Dedifferentiated amniotic fluid mesenchymal stem cell (primary cell): Measurements from ENCODE around the gene ECT2.
"Not testable (repeated sequence)": the region's sequence is repeated elsewhere in the genome, so short reads cannot be mapped to it uniquely, and the experiment has no call there.

Source experiments
- DNase-seq: peaks from one replicate; pipeline ENCODE4 v3.0.0-alpha.2; 2016; ENCODE audit errors: extremely low spot score

ECT2 gene

GRCh38 chr3:172735014-172735413 is 15.5 kb upstream of the ECT2 start:
- DNase-seq = no peak

DNA sequence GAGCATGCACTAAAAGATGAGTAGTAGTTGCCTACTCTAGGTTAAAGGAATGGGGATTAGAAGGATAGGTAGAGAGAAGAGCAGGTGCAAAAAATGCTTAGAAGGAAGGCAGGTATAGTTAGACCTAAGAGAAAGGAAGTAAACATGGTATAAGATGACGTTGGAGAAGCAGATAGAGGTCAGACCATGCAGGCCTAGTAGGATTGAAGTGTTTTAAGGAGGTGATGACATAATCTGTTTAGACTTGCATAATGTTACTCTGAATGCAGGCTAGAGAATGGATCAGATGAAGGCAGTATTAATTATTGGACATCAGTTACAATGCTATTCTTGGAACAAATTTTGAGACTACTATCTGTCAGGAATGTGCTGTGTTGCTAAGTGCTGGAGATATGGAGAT is 11.1 kb upstream of the ECT2 start:
- no peak for DNase-seq

DNA sequence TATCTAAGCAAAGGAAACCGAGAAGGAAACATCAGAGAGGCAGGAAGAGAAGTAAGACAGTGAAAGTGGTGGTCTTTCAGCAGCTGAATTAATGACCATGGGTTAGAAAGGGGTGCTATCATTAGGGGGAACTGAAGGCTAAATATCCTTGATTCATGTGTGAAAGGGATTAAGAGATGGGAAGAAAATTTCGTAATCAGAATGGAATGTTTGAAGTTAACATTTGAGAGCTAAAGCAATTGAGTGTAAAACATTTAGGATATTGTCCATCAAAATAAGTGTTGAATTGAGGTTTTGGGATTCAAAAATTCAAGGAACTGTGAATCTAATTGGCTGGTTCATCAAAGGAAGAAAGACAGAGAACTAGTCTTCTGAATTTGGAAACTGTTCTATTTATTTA is 4.1 kb upstream of the ECT2 start:
- DNase-seq = no peak

GRCh38 chr3:172749230-172749965 is 1.1 kb upstream of the ECT2 start:
- DNase-seq = peak; percentile 95

GRCh38 chr3:172750069-172750367 is 508 bp upstream of the ECT2 start:
- no peak for DNase-seq

DNA sequence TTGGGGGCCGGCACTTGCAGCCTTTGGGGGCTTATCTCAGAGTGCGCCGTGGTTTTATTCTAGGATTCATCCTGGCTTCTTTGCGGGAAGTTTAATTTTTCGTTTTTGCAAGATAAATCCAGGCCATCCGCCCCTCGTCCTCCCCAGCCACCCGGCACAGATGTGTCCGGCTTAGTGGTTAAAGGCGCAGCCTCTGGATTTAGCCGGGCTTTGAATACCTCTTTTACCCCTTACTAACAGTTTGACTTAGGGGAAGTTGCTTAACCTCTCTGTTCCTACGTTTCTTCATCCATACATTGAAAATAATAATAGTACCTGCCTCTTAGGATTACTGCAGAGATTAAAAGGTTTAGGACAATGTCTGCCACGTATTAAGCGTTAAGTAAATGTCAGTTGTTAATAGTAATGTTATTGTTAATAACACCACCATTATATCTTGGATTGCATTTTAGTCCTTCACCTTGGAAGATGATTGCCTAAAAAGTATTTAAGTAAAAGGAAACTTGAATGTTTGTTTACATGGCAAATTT is 714 bp downstream of the ECT2 start:
- no peak for DNase-seq

- DNase-seq = no peak
Measured at GRCh38 chr3:172752651-172753050, 2.1 kb downstream of the ECT2 start.

DNA sequence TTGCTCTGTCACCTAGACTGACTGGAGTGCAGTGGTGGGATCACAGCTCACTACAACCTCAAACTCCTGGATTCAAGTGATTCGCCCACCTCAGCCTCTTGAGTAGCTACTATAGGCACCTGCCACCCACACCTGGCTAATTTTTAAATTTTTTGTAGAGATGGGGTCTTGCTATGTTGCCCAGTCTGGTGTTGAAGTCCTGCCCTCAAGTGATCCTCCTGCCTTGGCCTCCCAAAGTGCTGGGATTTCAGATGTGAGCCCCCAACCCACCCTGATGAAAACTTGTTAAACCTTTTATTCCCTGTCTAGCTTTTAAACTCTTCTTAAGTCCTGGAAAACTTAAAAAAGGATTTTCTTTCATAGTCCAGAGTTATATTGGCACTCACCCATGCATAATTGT is 2.6 kb downstream of the ECT2 start:
- no peak for DNase-seq

GRCh38 chr3:172760416-172760815 is 9.9 kb downstream of the ECT2 start:
- DNase-seq = not testable (repeated sequence)

- DNase-seq = no peak
Measured at GRCh38 chr3:172766241-172766640, 15.7 kb downstream of the ECT2 start.

GRCh38 chr3:172766718-172767405 is 16.3 kb downstream of the ECT2 start:
- no peak for DNase-seq

DNA sequence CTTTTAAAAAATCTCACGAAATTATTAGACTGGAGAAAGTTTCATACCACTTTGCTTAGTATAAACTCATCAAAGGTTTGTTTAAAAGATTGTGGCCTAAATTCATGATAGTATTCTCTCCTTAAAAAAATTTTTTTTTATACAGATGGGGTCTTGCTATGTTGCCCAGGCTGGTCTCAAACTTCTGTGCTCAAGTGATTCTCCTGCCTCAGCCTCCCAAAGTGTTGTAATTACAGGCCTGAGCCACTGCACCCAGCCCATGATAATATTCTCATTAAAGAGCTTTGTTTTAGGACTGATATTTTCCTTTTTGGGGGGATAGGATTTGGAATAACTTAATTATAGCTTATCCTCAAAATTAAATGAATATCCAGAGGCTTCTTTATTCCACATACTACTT is 19.9 kb downstream of the ECT2 start:
- no peak for DNase-seq

DNA sequence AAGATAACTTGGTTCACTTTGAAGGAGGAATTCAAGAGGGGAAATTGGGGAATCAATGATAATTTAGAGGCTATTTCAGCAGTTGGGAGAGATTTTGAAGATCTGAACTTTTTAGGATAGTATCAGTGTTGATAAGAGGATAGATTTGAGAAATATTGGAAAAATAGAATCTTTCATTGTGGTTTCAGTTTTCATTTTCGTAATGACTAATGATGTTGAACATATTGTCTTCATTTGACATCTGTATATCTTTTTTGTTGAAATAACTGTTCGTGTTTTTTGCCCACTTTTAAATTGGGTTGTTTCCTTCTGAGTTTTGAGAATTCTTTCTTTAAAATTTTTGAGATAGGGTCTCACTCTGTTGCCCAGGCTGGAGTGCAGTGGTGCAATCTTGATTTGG is 21.1 kb downstream of the ECT2 start:
- no peak for DNase-seq

- DNase-seq = peak; percentile 31
Measured at GRCh38 chr3:172776049-172776717, 25.7 kb downstream of the ECT2 start.

GRCh38 chr3:172777901-172778300 is 27.4 kb downstream of the ECT2 start:
- DNase-seq = no peak

- no peak for DNase-seq
Measured at GRCh38 chr3:172782235-172782634, 31.7 kb downstream of the ECT2 start.

DNA sequence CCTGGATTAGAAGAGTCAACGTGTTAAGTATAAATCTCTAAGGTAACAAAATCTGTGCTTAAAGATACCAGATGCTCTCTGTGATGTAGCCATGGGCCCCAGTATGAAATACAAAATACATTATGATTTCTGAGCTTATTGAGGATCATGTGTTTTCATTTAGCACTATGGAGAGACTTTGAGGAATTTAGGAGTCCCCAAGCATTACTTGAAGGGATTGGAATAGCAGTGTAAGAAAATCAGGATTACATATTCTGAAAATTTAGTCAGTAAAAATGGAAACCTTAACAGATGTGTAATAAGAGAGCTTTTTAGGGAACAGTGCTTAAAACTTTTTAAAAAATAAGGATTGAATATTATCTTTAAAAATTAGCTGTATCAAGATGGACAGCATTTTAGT is 35.5 kb downstream of the ECT2 start:
- no peak for DNase-seq

GRCh38 chr3:172787019-172787418 is 36.5 kb downstream of the ECT2 start:
- DNase-seq = no peak

GRCh38 chr3:172787746-172788145 is 37.2 kb downstream of the ECT2 start:
- no peak for DNase-seq

GRCh38 chr3:172799246-172799645 is 48.7 kb downstream of the ECT2 start:
- no peak for DNase-seq

DNA sequence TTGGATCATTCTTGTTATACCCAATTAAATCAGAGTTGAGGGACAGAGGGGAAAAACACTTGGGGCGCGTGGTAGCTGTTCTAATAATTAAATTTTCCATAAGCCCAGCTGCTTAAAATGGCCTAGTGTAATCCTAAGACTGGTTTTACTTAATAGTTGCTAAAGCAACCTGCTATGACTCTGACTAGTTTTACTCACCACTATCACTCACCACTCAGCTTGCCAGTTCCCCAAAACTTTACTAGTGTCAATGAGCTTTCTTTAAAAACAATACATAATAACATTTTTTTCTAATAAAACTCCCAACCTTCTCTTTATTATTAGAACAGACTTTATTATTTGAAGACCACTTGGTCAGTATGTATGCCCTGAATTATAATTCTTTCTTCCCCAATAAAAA is 49.6 kb downstream of the ECT2 start:
- DNase-seq = no peak

DNA sequence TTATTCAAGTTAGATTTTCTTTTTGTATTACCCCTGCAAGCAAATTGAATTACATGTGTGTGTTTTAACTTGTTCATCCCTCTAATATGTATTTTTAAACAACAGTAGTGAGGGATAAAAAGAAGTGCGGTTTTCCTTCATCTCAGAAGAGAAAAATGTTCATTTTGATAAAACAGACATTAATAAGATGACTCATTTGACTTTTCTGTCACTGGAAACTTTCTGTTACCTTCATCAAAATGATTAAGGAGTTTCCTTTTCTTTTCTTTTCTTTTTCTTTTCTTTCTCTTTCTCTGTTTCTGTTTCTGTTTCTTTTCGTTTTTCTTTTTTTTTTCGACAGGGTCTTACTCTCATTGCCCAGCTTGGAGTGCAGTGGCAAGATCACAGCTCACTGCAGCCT is 53.0 kb downstream of the ECT2 start:
- DNase-seq = no peak

DNA sequence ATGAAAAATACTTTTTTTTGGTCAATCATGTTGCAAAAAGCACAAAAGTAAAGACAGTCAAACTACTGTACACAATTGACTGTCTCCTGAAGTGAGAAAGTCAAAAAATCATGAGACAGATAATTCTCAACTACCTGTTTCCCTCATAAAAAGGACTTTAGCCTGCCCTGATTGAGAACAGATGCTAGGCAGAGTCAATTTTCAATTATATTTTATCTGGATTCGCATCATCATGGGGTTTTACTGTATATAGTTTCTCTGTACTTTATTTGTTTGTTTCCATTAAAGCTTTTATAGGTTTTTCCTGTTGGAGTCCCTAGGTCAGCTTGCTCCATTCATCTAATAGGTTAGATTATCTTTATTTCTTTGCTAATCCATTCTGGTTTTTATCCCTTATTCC is 53.8 kb downstream of the ECT2 start:
- DNase-seq = no peak
